Adrenal gland (tissue), 5 donors: Measurements from ENCODE around the gene PAX5.

Experiments
- POLR2A ChIP-seq, 2 donors: fragments of 450-650 bp; IDR thresholded peaks; one replicate each; pipeline ENCODE4 v1.6.1; 2017; ENCODE audit warnings: antibody characterized with exemption in 2 of 2, mild to moderate bottlenecking in 2 of 2, moderate library complexity in 1 of 2
- TF ChIP-seq, protein P1 (sequence below), 6 experiments: fragments of 450-650 bp in 4 of 6; fragments of 200-600 bp in 2 of 6; sonication (generic) in 1 of 6; IDR thresholded peaks; 1 replicate in 5 of 6; 2 replicates in 1 of 6; pipeline versions ENCODE4 v1.5.1 to v1.8.0; 2016 to 2021; ENCODE audit warnings: antibody characterized with exemption in 6 of 6, mild to moderate bottlenecking in 2 of 6, moderate library complexity in 1 of 6
- donor health status: DM: no; HTN: no; CAD: no.

- TF ChIP-seq POLR2A (IDR thresholded peaks at IDR 0.05) = no peak
- TF ChIP-seq, protein P1, sequence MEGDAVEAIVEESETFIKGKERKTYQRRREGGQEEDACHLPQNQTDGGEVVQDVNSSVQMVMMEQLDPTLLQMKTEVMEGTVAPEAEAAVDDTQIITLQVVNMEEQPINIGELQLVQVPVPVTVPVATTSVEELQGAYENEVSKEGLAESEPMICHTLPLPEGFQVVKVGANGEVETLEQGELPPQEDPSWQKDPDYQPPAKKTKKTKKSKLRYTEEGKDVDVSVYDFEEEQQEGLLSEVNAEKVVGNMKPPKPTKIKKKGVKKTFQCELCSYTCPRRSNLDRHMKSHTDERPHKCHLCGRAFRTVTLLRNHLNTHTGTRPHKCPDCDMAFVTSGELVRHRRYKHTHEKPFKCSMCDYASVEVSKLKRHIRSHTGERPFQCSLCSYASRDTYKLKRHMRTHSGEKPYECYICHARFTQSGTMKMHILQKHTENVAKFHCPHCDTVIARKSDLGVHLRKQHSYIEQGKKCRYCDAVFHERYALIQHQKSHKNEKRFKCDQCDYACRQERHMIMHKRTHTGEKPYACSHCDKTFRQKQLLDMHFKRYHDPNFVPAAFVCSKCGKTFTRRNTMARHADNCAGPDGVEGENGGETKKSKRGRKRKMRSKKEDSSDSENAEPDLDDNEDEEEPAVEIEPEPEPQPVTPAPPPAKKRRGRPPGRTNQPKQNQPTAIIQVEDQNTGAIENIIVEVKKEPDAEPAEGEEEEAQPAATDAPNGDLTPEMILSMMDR (IDR thresholded peaks at IDR 0.05) = no peak
Measured at GRCh38 chr9:37033141-37033540, 927 bp downstream of the PAX5 start.
